GM12872 (cell line): ENCODE results near the gene NSD1.

ENCODE experiments used
- TF ChIP-seq, protein P1 (sequence below): IDR thresholded peaks from 3 replicates; pipeline ENCODE4 v1.5.1; 2011; ENCODE audit warnings: low read depth, mild to moderate bottlenecking, low read length, moderate library complexity; ENCODE audit not compliant: insufficient read depth

NSD1 gene

GRCh38 chr5:177089825-177090641, 43.5 kb upstream of the NSD1 start:
- TF ChIP-seq, protein P1, sequence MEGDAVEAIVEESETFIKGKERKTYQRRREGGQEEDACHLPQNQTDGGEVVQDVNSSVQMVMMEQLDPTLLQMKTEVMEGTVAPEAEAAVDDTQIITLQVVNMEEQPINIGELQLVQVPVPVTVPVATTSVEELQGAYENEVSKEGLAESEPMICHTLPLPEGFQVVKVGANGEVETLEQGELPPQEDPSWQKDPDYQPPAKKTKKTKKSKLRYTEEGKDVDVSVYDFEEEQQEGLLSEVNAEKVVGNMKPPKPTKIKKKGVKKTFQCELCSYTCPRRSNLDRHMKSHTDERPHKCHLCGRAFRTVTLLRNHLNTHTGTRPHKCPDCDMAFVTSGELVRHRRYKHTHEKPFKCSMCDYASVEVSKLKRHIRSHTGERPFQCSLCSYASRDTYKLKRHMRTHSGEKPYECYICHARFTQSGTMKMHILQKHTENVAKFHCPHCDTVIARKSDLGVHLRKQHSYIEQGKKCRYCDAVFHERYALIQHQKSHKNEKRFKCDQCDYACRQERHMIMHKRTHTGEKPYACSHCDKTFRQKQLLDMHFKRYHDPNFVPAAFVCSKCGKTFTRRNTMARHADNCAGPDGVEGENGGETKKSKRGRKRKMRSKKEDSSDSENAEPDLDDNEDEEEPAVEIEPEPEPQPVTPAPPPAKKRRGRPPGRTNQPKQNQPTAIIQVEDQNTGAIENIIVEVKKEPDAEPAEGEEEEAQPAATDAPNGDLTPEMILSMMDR: no peak

DNA sequence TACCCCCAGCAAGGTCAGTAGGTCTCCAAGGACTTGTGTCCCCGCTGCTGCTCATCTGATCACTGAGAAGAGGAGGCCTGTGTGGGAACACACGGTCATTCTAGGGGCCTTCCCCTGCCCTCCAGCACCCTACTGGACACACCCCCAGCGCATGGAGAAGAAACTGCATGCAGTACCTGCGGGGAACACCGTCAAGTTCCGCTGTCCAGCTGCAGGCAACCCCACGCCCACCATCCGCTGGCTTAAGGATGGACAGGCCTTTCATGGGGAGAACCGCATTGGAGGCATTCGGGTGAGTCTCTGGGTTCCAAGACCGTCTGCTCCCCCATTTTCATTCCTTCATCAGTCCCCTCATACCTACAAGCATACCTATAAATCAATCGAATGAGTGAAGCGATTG, 42.8 kb upstream of the NSD1 start:
- TF ChIP-seq, protein P1: no peak

- TF ChIP-seq, protein P1: no peak
Observed at GRCh38 chr5:177091232-177091631, 42.3 kb upstream of the NSD1 start.

DNA sequence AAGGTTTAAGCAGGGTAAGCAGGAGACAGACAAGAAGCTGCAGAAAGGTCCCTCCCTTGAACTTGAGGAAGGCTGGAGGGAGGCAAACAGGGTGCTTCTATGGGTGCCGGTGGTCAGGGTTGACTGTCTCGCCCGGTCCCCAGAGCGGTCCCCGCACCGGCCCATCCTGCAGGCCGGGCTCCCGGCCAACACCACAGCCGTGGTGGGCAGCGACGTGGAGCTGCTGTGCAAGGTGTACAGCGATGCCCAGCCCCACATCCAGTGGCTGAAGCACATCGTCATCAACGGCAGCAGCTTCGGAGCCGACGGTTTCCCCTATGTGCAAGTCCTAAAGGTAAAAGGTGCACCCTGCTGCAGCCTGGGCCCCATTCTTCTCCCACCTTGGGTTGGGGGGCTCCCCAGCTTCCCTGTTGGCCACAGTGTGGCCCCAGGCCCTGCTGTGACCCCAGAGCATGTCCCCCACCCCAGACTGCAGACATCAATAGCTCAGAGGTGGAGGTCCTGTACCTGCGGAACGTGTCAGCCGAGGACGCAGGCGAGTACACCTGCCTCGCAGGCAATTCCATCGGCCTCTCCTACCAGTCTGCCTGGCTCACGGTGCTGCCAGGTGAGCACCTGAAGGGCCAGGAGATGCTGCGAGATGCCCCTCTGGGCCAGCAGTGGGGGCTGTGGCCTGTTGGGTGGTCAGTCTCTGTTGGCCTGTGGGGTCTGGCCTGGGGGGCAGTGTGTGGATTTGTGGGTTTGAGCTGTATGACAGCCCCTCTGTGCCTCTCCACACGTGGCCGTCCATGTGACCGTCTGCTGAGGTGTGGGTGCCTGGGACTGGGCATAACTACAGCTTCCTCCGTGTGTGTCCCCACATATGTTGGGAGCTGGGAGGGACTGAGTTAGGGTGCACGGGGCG, 41.1 kb upstream of the NSD1 start:
- TF ChIP-seq, protein P1: no peak

GRCh38 chr5:177093082-177093712, 40.4 kb upstream of the NSD1 start:
- TF ChIP-seq, protein P1: no peak

DNA sequence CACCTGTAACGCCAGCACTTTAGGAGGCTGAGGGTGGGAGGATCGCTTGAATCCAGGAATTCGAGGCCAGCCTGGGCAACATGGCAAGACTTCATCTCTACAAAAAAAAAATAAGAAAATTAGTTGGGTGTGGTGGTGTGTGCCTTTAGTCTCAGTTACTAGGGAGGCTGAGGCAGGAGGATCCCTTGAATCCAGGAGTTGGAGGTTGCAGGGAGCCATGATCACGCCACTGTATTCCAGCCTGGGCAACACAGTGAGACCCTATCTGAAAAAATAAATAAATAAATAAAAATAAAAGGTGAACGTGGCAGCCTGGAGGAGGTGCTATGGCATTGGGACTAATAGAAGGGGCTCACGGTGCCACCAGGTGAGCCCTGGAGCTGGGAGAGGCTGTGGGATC, 39.8 kb upstream of the NSD1 start:
- TF ChIP-seq, protein P1: no peak
